GM12873 (cell line): ENCODE results near the gene ACRBP.

ENCODE experiments used
- TF ChIP-seq, protein P1 (sequence below): IDR thresholded peaks from 2 replicates; pipeline ENCODE4 v1.5.1; 2012; ENCODE audit warnings: low read depth, mild to moderate bottlenecking, moderate library complexity, low read length, control low read depth; ENCODE audit not compliant: insufficient read depth; ENCODE audit errors: missing control alignments

ACRBP gene

GRCh38 chr12:6635856-6636531 lies 11.2 kb downstream of the ACRBP start, which contains the start of gene LPAR5:
LPAR5 (minus strand) TSS chr12:6635959; CDS start chr12:6621248, 14,711 bp downstream.
- TF ChIP-seq, protein P1, sequence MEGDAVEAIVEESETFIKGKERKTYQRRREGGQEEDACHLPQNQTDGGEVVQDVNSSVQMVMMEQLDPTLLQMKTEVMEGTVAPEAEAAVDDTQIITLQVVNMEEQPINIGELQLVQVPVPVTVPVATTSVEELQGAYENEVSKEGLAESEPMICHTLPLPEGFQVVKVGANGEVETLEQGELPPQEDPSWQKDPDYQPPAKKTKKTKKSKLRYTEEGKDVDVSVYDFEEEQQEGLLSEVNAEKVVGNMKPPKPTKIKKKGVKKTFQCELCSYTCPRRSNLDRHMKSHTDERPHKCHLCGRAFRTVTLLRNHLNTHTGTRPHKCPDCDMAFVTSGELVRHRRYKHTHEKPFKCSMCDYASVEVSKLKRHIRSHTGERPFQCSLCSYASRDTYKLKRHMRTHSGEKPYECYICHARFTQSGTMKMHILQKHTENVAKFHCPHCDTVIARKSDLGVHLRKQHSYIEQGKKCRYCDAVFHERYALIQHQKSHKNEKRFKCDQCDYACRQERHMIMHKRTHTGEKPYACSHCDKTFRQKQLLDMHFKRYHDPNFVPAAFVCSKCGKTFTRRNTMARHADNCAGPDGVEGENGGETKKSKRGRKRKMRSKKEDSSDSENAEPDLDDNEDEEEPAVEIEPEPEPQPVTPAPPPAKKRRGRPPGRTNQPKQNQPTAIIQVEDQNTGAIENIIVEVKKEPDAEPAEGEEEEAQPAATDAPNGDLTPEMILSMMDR = no peak

- TF ChIP-seq, protein P1 = no peak
These were observed 11.8 kb downstream of the ACRBP start for GRCh38 chr12:6635375-6635855.

DNA sequence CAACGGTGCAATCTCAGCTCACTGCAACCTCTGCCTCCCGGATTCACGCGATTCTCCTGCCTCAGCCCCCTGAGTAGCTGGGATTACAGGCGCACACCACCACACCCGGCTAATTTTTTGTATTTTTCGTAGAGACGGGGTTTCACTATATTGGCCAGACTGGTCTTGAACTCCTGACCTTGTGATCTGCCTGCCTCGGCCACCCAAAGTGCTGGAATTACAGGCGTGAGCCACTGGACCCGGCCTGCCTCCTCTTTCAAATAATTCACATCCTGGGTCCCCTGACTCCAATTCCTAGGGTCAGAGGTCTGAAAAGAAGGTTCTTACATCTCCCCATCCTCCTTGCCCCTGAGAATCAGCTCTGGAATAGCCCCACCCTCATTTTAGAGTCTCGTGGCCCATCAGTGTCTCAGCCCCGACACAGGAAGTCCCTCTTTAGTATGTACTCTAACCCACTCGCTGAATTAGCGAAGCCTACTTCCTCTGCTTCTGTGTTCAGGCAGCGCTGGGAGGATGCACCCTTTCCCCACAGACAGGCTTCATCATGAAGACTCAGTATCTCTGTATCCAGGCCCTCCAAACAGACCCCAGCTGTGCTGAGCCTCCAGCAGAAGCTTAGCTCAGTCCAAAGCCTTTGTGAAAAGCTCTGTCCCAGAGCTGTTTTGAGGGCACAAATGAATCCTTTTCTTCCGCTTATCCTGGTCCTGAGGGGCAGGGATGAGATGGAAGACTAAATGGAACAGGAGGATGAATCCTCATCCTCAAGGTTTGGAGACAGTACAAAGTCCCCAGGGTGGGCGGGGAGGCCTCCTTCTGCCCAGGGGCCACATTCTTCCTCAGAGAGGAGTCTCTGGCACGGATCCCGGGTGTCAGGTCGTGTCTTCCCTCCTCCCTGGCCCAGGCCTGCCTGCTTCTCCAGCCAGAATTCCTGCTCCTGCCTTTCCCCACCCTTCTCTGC lies 14.9 kb downstream of the ACRBP start:
- TF ChIP-seq, protein P1 = no peak

DNA sequence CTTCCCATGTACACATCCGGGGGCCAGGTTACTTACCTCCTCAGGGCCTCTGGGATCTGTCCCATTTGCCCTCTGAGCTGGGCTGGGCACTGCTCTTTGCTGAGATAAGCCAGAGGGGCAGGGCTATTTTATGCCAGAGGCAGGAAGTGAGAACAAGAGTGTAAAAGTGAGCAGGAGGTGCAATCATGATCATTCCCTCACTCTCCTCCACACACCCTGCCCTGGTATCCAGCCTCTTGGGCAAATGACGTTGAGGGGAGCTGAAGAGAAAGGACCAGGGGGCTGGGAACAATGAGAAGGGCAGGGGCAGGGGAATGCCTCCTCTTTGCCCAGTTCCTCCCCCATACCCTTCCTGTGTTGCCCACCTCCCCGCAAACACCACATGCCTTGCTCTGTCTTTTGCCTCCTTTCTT lies 15.7 kb downstream of the ACRBP start:
- TF ChIP-seq, protein P1 = no peak

DNA sequence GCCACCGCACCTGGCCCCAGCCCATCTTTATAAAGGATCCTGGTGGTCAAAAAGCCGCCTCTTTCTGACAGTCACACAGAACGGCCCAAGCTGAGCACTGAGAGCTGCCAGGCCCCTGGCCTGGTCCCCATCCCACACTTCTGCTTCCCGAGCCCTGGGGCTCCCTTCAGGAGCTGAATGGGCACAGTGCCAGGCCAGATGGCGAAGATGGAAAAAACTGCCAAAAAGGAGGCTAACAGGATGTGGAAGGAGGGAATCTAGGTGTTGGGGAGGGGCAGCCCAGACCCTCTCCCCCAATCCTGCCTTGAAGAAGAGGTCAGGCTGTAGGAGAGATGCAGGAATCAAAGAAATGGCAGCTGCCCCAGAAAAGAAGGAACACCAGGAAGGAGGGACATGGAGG lies 16.5 kb downstream of the ACRBP start:
- TF ChIP-seq, protein P1 = no peak

- TF ChIP-seq, protein P1 = no peak
These were observed 19.6 kb downstream of the ACRBP start for GRCh38 chr12:6627616-6628015.
